Right lobe of liver (tissue), 6 donors: ENCODE results near the gene MINDY3. TPM values are rescaled to one million over a fixed set of nuclear protein-coding genes. Genes with fewer than 3 reads are reported as not detected.

Source experiments
- ATAC-seq, 4 donors: fragments of 200-7000 bp; cut with Tn5 transposase; one replicate each; pipeline ENCODE4 v1.9.1; 2020; ENCODE audit warnings: mild to moderate bottlenecking in 4 of 4, moderate library complexity in 4 of 4
- DNase-seq, 3 donors: peaks; one replicate each; pipeline ENCODE4 v3.0.0-alpha.2; 2020
- H3K27ac ChIP-seq, 3 donors: fragments of 200-600 bp; one replicate each; pipeline ENCODE4 v1.8.0; 2022
- H3K27me3 ChIP-seq, 2 donors: fragments of 200-600 bp; one replicate each; pipeline ENCODE4 v1.8.0; 2022
- H3K36me3 ChIP-seq, 4 donors: fragments of 200-600 bp; sonication (generic) in 1 of 4; one replicate each; pipeline versions ENCODE4 v1.5.1 to v1.8.0; 2017 to 2022; ENCODE audit warnings: control low read depth in 1 of 4
- H3K4me1 ChIP-seq, 4 donors: fragments of 200-600 bp; sonication (generic) in 1 of 4; one replicate each; pipeline versions ENCODE4 v1.5.1 to v1.8.0; 2017 to 2022; ENCODE audit warnings: control low read depth in 1 of 4
- H3K4me3 ChIP-seq, 3 donors: fragments of 200-600 bp; one replicate each; pipeline ENCODE4 v1.8.0; 2022
- H3K9me3 ChIP-seq, 4 donors: fragments of 200-600 bp; sonication (generic) in 1 of 4; one replicate each; pipeline versions ENCODE4 v1.5.1 to v1.8.0; 2017 to 2022; ENCODE audit warnings: control low read depth in 1 of 4
- CTCF ChIP-seq, 4 donors: fragments of 200-600 bp in 3 of 4; fragments of 450-650 bp in 1 of 4; IDR thresholded peaks; one replicate each; pipeline versions ENCODE4 v1.5.1 to v1.8.0; 2016 to 2022; ENCODE audit warnings: antibody characterized with exemption in 4 of 4, mild to moderate bottlenecking in 2 of 4
- POLR2A ChIP-seq: fragments of 450-650 bp; IDR thresholded peaks from one replicate; pipeline ENCODE4 v1.6.1; 2017; ENCODE audit warnings: antibody characterized with exemption, mild to moderate bottlenecking
- WGBS: methylation state at CpG from one replicate; pipeline ENCODE4 v1.1.6; 2018; ENCODE audit warnings: low coverage, low lambda C conversion rate; ENCODE audit not compliant: insufficient coverage; ENCODE audit errors: missing lambda C conversion rate; 5-methylcytosine and 5-hydroxymethylcytosine counted together
- intact Hi-C, 2 donors: fragments of 100-400 bp; cut with DNase I; formaldehyde crosslinking; loops; one replicate each; pipeline versions ENCODE4 v1.11.2 to v1.14.1; 2022
- long read RNA-seq: library from polyadenylated mRNA; unstranded; transcript quantifications from one replicate; pipeline ENCODE4 v2.0.0, GENCODE V29; 2019
- total RNA-seq, 6 experiments: library from RNA; depleted of rRNA in 2 of 6; stranded (reverse); fragments of >200 nt in 2 of 6; fragmentation: NEBNext Ultra II Directional in 3 of 6; extraction: Animal tissue kit (Norgen Biotek cat#: 25700) in 3 of 6; gene quantifications; one replicate each; pipeline versions ENCODE4 v1.1.0 to v1.2.4, GENCODE V29; 2016 to 2023
- donor health status: DM: no; HTN: yes; CAD: no.
- donor health status: DM: no; HTN: no; CAD: no.
- donor health status: DM: no; HTN: no; CAD: no.
- donor health status: DM: no; HTN: yes; CAD: no.
- donor health status: DM: no; HTN: yes; CAD: no.

The MINDY3 gene
- total RNA-seq = 10 to 100 TPM; 11.6 to 15.5 (median 12.4) TPM
- long read RNA-seq, partial matches to known transcripts = 2 of 5 reads
- long read RNA-seq, other reads (novel, unspliced or antisense) = 1 of 5 reads

GRCh38 chr10:15859906-15860691, at the start of gene MINDY3:
Gene MINDY3 (minus strand): TSS chr10:15860507. CDS start chr10:15860299, 208 bp downstream.
- peaks cover 0 to 33% (median 4%) of the 10 kb centered on the region in 4 donors for H3K4me1 ChIP-seq
- ATAC-seq (peak; percentile 94 to 98 (median 96)), DNase-seq (peak; percentile 82 to 87 (median 87))
- H3K4me3 ChIP-seq = peak within 1 kb of the TSS; percentile 88 to 95 (median 94)
- H3K27ac ChIP-seq = peak within 1 kb of the TSS; percentile 34 to 67 (median 47)
- TF ChIP-seq POLR2A (no peak), CTCF (IDR thresholded peaks at IDR 0.05) (peak in 1 of 4 donors; percentile 6)
- WGBS = 0% methylated on average over 21 of the region's 47 CpGs
- intact Hi-C loops = no loop called here
- H3K27me3 ChIP-seq = peaks cover 0 to 3% of the 10 kb centered on the region in 2 donors
- H3K36me3 ChIP-seq = no peaks in the 10 kb centered on the region
- no peaks in the 10 kb centered on the region for H3K9me3 ChIP-seq

- WGBS = 16% methylated on average over 3 of the region's 3 CpGs
- Histone ChIP-seq H3K9me3 (no peaks in the 10 kb centered on the region), H3K4me3 (no peak overlapping the region), H3K27me3 (no peaks in the 10 kb centered on the region), H3K4me1 (no peaks in the 10 kb centered on the region), H3K27ac (no peak overlapping the region), H3K36me3 (no peaks in the 10 kb centered on the region)
- intact Hi-C loops = no loop called here
- ATAC-seq = no peak
- no peak for TF ChIP-seq CTCF (IDR thresholded peaks at IDR 0.05)
- no peak for TF ChIP-seq POLR2A
- DNase-seq = no peak
Observed at GRCh38 chr10:15901889-15902288, 41.6 kb upstream of the MINDY3 start.

- no peak overlapping the region for H3K27ac ChIP-seq
- no peaks in the 10 kb centered on the region for H3K27me3 ChIP-seq
- TF ChIP-seq POLR2A (no peak), CTCF (IDR thresholded peaks at IDR 0.05) (peak in 3 of 4 donors; percentile 7 to 17 (median 12))
- no peaks in the 10 kb centered on the region for H3K9me3 ChIP-seq
- intact Hi-C loops = no loop called here
- no peaks in the 10 kb centered on the region for H3K4me1 ChIP-seq
- no peak for ATAC-seq
- H3K4me3 ChIP-seq = no peak overlapping the region
- DNase-seq = no peak
- no peaks in the 10 kb centered on the region for H3K36me3 ChIP-seq
- 39% methylated on average over 4 of the region's 4 CpGs for WGBS
Observed at GRCh38 chr10:15898046-15898445, 37.7 kb upstream of the MINDY3 start.

- no peak for TF ChIP-seq POLR2A
- no peak for TF ChIP-seq CTCF (IDR thresholded peaks at IDR 0.05)
- H3K4me3 ChIP-seq = no peak overlapping the region
- 44% methylated on average over 3 of the region's 3 CpGs for WGBS
- H3K27me3 ChIP-seq = no peaks in the 10 kb centered on the region
- no peak overlapping the region for H3K27ac ChIP-seq
- DNase-seq (no peak), ATAC-seq (no peak)
- no peaks in the 10 kb centered on the region for H3K36me3 ChIP-seq
- no peaks in the 10 kb centered on the region for H3K4me1 ChIP-seq
- H3K9me3 ChIP-seq = no peaks in the 10 kb centered on the region
- intact Hi-C loops = no loop called here
Observed at GRCh38 chr10:15897287-15897686, 37.0 kb upstream of the MINDY3 start.
